ENCODE results near the gene IZUMO1.
"Not testable (repeated sequence)": the region's sequence is repeated elsewhere in the genome, so short reads cannot be mapped to it uniquely, and the experiment has no call there.

Gene IZUMO1

GRCh38 chr19:48711106-48711662 lies 35.5 kb downstream of the IZUMO1 start:
- no peak for DNase-seq

GRCh38 chr19:48708471-48708870 lies 38.2 kb downstream of the IZUMO1 start:
- DNase-seq, result no peak

- DNase-seq, result peak; percentile 3
Measured at GRCh38 chr19:48705431-48705830, 41.3 kb downstream of the IZUMO1 start.

- DNase-seq, result no peak
Measured at GRCh38 chr19:48703316-48703715, 43.4 kb downstream of the IZUMO1 start.

GRCh38 chr19:48702701-48703100 lies 44.0 kb downstream of the IZUMO1 start:
- no peak for DNase-seq

- no peak for DNase-seq
Measured at GRCh38 chr19:48698046-48698445, 48.7 kb downstream of the IZUMO1 start.

GRCh38 chr19:48696353-48697010 lies 50.2 kb downstream of the IZUMO1 start:
- DNase-seq, result no peak

GRCh38 chr19:48695743-48696352 lies 50.9 kb downstream of the IZUMO1 start, which contains the start of gene FUT2:
TSS of gene FUT2 (plus strand) at chr19:48695971. CDS start at chr19:48702957, 6,986 bp downstream.
- DNase-seq, result no peak

- DNase-seq, result not testable (repeated sequence)
Measured at GRCh38 chr19:48693629-48694028, 53.1 kb downstream of the IZUMO1 start.
